HEK293 (cell line): ENCODE results near the gene TMOD1.

Source experiments
- FEZF1 ChIP-seq: fragments of 450-650 bp; formaldehyde crosslinking; IDR thresholded peaks from 2 replicates; pipeline ENCODE4 v1.5.1; 2016; ENCODE audit warnings: missing biosample characterization, missing genetic modification characterization
- REPIN1 ChIP-seq: fragments of 450-650 bp; formaldehyde crosslinking; IDR thresholded peaks from 2 replicates; pipeline ENCODE4 v1.5.1; 2017; ENCODE audit warnings: missing biosample characterization, missing genetic modification characterization, low read depth
- TCF7L2 ChIP-seq: IDR thresholded peaks from 2 replicates; pipeline ENCODE4 v1.6.1; 2011; ENCODE audit warnings: low read depth, mild to moderate bottlenecking, inconsistent platforms, low read length, moderate library complexity, borderline replicate concordance
- TRIM28 ChIP-seq: IDR thresholded peaks from 2 replicates; pipeline ENCODE4 v1.6.1; 2011; ENCODE audit warnings: low read length, control low read depth, borderline replicate concordance
- ZBTB17 ChIP-seq: fragments of 450-650 bp; formaldehyde crosslinking; IDR thresholded peaks from 2 replicates; pipeline ENCODE4 v1.5.1; 2016; ENCODE audit warnings: missing biosample characterization, missing genetic modification characterization
- ZBTB21 ChIP-seq: fragments of 450-650 bp; formaldehyde crosslinking; IDR thresholded peaks from 2 replicates; pipeline ENCODE4 v1.5.1; 2017; ENCODE audit warnings: missing biosample characterization, missing genetic modification characterization
- ZEB2 ChIP-seq: fragments of 450-650 bp; formaldehyde crosslinking; IDR thresholded peaks from 2 replicates; pipeline ENCODE4 v1.5.1; 2016; ENCODE audit warnings: missing biosample characterization, missing genetic modification characterization
- ZFP69B ChIP-seq: fragments of 450-650 bp; formaldehyde crosslinking; IDR thresholded peaks from 2 replicates; pipeline ENCODE4 v1.5.1; 2016; ENCODE audit warnings: missing biosample characterization, missing genetic modification characterization
- ZNF114 ChIP-seq: fragments of 450-650 bp; formaldehyde crosslinking; IDR thresholded peaks from 2 replicates; pipeline ENCODE4 v1.5.0; 2017; ENCODE audit warnings: missing biosample characterization, missing genetic modification characterization
- ZNF16 ChIP-seq: fragments of 450-650 bp; formaldehyde crosslinking; IDR thresholded peaks from 2 replicates; pipeline ENCODE4 v1.5.1; 2016; ENCODE audit warnings: low read depth, missing biosample characterization, missing genetic modification characterization
- ZNF214 ChIP-seq: fragments of 450-650 bp; formaldehyde crosslinking; IDR thresholded peaks from 2 replicates; pipeline ENCODE4 v1.5.1; 2017; ENCODE audit warnings: missing biosample characterization, mild to moderate bottlenecking, missing genetic modification characterization, borderline replicate concordance
- ZNF335 ChIP-seq: fragments of 450-650 bp; formaldehyde crosslinking; conservative IDR thresholded peaks from 2 replicates; pipeline ENCODE4 v1.5.1; 2016; ENCODE audit warnings: missing biosample characterization, missing genetic modification characterization
- ZNF449 ChIP-seq: fragments of 450-650 bp; formaldehyde crosslinking; IDR thresholded peaks from 2 replicates; pipeline ENCODE4 v1.5.1; 2017; ENCODE audit warnings: missing biosample characterization, mild to moderate bottlenecking, missing genetic modification characterization, moderate library complexity
- ZNF629 ChIP-seq: fragments of 450-650 bp; formaldehyde crosslinking; IDR thresholded peaks from 2 replicates; pipeline ENCODE4 v1.5.1; 2017; ENCODE audit warnings: missing biosample characterization, missing genetic modification characterization
- ZNF660 ChIP-seq: fragments of 450-650 bp; IDR thresholded peaks from 2 replicates; pipeline ENCODE4 v1.5.1; 2018; ENCODE audit warnings: missing biosample characterization, mild to moderate bottlenecking, missing genetic modification characterization
- ZNF76 ChIP-seq: fragments of 450-650 bp; formaldehyde crosslinking; IDR thresholded peaks from 2 replicates; pipeline ENCODE4; 2016; ENCODE audit warnings: low read depth, missing biosample characterization, missing genetic modification characterization, borderline replicate concordance
- ZNF776 ChIP-seq: fragments of 450-650 bp; formaldehyde crosslinking; IDR thresholded peaks from 2 replicates; pipeline ENCODE4 v1.5.0; 2017; ENCODE audit warnings: missing biosample characterization, missing genetic modification characterization, borderline replicate concordance
- ZNF843 ChIP-seq: fragments of 450-650 bp; formaldehyde crosslinking; IDR thresholded peaks from 2 replicates; pipeline ENCODE4 v1.5.1; 2016; ENCODE audit warnings: missing biosample characterization, missing genetic modification characterization
- ZXDB ChIP-seq: fragments of 450-650 bp; formaldehyde crosslinking; IDR thresholded peaks from 2 replicates; pipeline ENCODE4 v1.5.1; 2016; ENCODE audit warnings: missing biosample characterization, missing genetic modification characterization
- TF ChIP-seq, protein P1 (sequence below): fragments of 450-650 bp; formaldehyde crosslinking; IDR thresholded peaks from 2 replicates; pipeline ENCODE4 v1.5.1; 2016; ENCODE audit warnings: missing biosample characterization, missing genetic modification characterization
- TF ChIP-seq, protein P2 (sequence below): fragments of 450-650 bp; formaldehyde crosslinking; IDR thresholded peaks from 2 replicates; pipeline ENCODE4 v1.5.1; 2016; ENCODE audit warnings: missing biosample characterization, missing genetic modification characterization
- TF ChIP-seq, protein P3 (sequence below): fragments of 450-650 bp; IDR thresholded peaks from 2 replicates; pipeline ENCODE4 v1.5.1; 2018; ENCODE audit warnings: missing biosample characterization, missing genetic modification characterization
- TF ChIP-seq, protein P4 (sequence below): fragments of 450-650 bp; formaldehyde crosslinking; IDR thresholded peaks from 2 replicates; pipeline ENCODE4 v1.5.1; 2016; ENCODE audit warnings: missing biosample characterization, missing genetic modification characterization, low read depth

The TMOD1 gene

GRCh38 chr9:97504381-97505216 is 3.1 kb downstream of the TMOD1 start (continued):
- TF ChIP-seq, protein P1, sequence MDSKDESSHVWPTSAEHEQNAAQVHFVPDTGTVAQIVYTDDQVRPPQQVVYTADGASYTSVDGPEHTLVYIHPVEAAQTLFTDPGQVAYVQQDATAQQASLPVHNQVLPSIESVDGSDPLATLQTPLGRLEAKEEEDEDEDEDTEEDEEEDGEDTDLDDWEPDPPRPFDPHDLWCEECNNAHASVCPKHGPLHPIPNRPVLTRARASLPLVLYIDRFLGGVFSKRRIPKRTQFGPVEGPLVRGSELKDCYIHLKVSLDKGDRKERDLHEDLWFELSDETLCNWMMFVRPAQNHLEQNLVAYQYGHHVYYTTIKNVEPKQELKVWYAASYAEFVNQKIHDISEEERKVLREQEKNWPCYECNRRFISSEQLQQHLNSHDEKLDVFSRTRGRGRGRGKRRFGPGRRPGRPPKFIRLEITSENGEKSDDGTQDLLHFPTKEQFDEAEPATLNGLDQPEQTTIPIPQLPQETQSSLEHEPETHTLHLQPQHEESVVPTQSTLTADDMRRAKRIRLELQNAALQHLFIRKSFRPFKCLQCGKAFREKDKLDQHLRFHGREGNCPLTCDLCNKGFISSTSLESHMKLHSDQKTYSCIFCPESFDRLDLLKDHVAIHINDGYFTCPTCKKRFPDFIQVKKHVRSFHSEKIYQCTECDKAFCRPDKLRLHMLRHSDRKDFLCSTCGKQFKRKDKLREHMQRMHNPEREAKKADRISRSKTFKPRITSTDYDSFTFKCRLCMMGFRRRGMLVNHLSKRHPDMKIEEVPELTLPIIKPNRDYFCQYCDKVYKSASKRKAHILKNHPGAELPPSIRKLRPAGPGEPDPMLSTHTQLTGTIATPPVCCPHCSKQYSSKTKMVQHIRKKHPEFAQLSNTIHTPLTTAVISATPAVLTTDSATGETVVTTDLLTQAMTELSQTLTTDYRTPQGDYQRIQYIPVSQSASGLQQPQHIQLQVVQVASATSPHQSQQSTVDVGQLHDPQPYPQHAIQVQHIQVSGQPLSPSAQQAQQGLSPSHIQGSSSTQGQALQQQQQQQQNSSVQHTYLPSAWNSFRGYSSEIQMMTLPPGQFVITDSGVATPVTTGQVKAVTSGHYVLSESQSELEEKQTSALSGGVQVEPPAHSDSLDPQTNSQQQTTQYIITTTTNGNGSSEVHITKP: peak; percentile 59
- peak; percentile 81 for TF ChIP-seq ZNF629
- no peak for TF ChIP-seq ZNF114 (tag by site-specific recombination)
- TF ChIP-seq ZNF449: no peak
- 0 out of 2 replicates have a peak, but pooled peaks have one; percentile 38 for TF ChIP-seq TRIM28
- no peak for TF ChIP-seq ZNF16 (tag by site-specific recombination)
- no peak for TF ChIP-seq REPIN1 (tag by site-specific recombination)
- no peak for TF ChIP-seq ZNF76
- peak; percentile 63; the same call in 1 of the 2 replicates for TF ChIP-seq ZFP69B (tag by site-specific recombination)
- peak; percentile 59; the same call in 1 of the 2 replicates for TF ChIP-seq ZXDB (tag by site-specific recombination)
- TF ChIP-seq ZBTB21 (tag by site-specific recombination): peak; percentile 34; the same call in 1 of the 2 replicates
- TF ChIP-seq, protein P2, sequence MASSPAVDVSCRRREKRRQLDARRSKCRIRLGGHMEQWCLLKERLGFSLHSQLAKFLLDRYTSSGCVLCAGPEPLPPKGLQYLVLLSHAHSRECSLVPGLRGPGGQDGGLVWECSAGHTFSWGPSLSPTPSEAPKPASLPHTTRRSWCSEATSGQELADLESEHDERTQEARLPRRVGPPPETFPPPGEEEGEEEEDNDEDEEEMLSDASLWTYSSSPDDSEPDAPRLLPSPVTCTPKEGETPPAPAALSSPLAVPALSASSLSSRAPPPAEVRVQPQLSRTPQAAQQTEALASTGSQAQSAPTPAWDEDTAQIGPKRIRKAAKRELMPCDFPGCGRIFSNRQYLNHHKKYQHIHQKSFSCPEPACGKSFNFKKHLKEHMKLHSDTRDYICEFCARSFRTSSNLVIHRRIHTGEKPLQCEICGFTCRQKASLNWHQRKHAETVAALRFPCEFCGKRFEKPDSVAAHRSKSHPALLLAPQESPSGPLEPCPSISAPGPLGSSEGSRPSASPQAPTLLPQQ: peak; percentile 89
- TF ChIP-seq ZEB2 (tag by site-specific recombination): peak; percentile 62; the same call in 1 of the 2 replicates
- TF ChIP-seq, protein P3, sequence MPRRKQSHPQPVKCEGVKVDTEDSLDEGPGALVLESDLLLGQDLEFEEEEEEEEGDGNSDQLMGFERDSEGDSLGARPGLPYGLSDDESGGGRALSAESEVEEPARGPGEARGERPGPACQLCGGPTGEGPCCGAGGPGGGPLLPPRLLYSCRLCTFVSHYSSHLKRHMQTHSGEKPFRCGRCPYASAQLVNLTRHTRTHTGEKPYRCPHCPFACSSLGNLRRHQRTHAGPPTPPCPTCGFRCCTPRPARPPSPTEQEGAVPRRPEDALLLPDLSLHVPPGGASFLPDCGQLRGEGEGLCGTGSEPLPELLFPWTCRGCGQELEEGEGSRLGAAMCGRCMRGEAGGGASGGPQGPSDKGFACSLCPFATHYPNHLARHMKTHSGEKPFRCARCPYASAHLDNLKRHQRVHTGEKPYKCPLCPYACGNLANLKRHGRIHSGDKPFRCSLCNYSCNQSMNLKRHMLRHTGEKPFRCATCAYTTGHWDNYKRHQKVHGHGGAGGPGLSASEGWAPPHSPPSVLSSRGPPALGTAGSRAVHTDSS (tag by site-specific recombination): peak; percentile 52
- peak; percentile 67; the same call in 1 of the 2 replicates for TF ChIP-seq TCF7L2
- 0 out of 2 replicates have a peak, but pooled peaks have one; percentile 43 for TF ChIP-seq ZNF660 (tag by site-specific recombination)
- peak; percentile 94 for TF ChIP-seq FEZF1 (tag by site-specific recombination)
- no peak for TF ChIP-seq ZNF214 (tag by site-specific recombination)
- TF ChIP-seq ZNF843 (tag by site-specific recombination): peak; percentile 72
- TF ChIP-seq ZNF335 (tag by site-specific recombination): 0 out of 2 replicates have a peak, but pooled peaks have one; percentile 20
- TF ChIP-seq, protein P4, sequence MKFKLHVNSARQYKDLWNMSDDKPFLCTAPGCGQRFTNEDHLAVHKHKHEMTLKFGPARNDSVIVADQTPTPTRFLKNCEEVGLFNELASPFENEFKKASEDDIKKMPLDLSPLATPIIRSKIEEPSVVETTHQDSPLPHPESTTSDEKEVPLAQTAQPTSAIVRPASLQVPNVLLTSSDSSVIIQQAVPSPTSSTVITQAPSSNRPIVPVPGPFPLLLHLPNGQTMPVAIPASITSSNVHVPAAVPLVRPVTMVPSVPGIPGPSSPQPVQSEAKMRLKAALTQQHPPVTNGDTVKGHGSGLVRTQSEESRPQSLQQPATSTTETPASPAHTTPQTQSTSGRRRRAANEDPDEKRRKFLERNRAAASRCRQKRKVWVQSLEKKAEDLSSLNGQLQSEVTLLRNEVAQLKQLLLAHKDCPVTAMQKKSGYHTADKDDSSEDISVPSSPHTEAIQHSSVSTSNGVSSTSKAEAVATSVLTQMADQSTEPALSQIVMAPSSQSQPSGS (tag by site-specific recombination): peak; percentile 73; the same call in 1 of the 2 replicates
- TF ChIP-seq ZNF776 (tag by site-specific recombination): no peak
- TF ChIP-seq ZBTB17 (tag by site-specific recombination): peak; percentile 60
